ENCODE measurements around the gene SLC37A1. TPM values are rescaled to one million over a fixed set of nuclear protein-coding genes. Genes with fewer than 3 reads are reported as not detected.

SLC37A1 gene
- total RNA-seq, 1 experiment from 2014 or later, result 6.7 TPM

- no peak for DNase-seq (ENCODE audit: low spot score)
Measured at GRCh38 chr21:42526379-42526727, 12.7 kb downstream of the SLC37A1 start.

- DNase-seq (ENCODE audit: low spot score), result no peak
Measured at GRCh38 chr21:42527127-42527488, 13.5 kb downstream of the SLC37A1 start.

GRCh38 chr21:42527489-42528158 lies 14.0 kb downstream of the SLC37A1 start:
- no peak for DNase-seq (ENCODE audit: low spot score)

GRCh38 chr21:42530167-42530518 lies 16.5 kb downstream of the SLC37A1 start:
- DNase-seq (ENCODE audit: low spot score), result no peak

GRCh38 chr21:42531771-42532170 lies 18.1 kb downstream of the SLC37A1 start:
- DNase-seq (ENCODE audit: low spot score), result no peak

GRCh38 chr21:42532466-42533181 lies 19.0 kb downstream of the SLC37A1 start:
- peak; percentile 43 for DNase-seq (ENCODE audit: low spot score)

GRCh38 chr21:42533306-42533962 lies 19.8 kb downstream of the SLC37A1 start:
- DNase-seq (ENCODE audit: low spot score), result no peak

GRCh38 chr21:42533963-42534355 lies 20.3 kb downstream of the SLC37A1 start:
- DNase-seq (ENCODE audit: low spot score), result no peak

GRCh38 chr21:42534421-42535378 lies 21.0 kb downstream of the SLC37A1 start:
- DNase-seq (ENCODE audit: low spot score), result no peak

GRCh38 chr21:42535602-42536171 lies 22.0 kb downstream of the SLC37A1 start:
- DNase-seq (ENCODE audit: low spot score), result no peak

GRCh38 chr21:42536601-42537000 lies 22.9 kb downstream of the SLC37A1 start:
- DNase-seq (ENCODE audit: low spot score), result no peak

GRCh38 chr21:42537106-42537742 lies 23.6 kb downstream of the SLC37A1 start:
- peak; percentile 76 for DNase-seq (ENCODE audit: low spot score)

GRCh38 chr21:42538479-42539275 lies 25.0 kb downstream of the SLC37A1 start:
- DNase-seq (ENCODE audit: low spot score), result no peak

GRCh38 chr21:42539342-42539741 lies 25.7 kb downstream of the SLC37A1 start:
- DNase-seq (ENCODE audit: low spot score), result no peak

GRCh38 chr21:42539931-42540343 lies 26.3 kb downstream of the SLC37A1 start:
- DNase-seq (ENCODE audit: low spot score), result no peak

GRCh38 chr21:42540396-42540795 lies 26.7 kb downstream of the SLC37A1 start:
- no peak for DNase-seq (ENCODE audit: low spot score)

GRCh38 chr21:42541174-42541573 lies 27.5 kb downstream of the SLC37A1 start:
- DNase-seq (ENCODE audit: low spot score), result no peak

GRCh38 chr21:42541618-42542017 lies 28.0 kb downstream of the SLC37A1 start:
- no peak for DNase-seq (ENCODE audit: low spot score)

- DNase-seq (ENCODE audit: low spot score), result no peak
Measured at GRCh38 chr21:42542196-42542595, 28.5 kb downstream of the SLC37A1 start.

- DNase-seq (ENCODE audit: low spot score), result no peak
Measured at GRCh38 chr21:42542596-42542995, 28.9 kb downstream of the SLC37A1 start.

Measured in H4 (cell line).